Measurements from ENCODE around the gene NOS1AP. TPM values are rescaled to one million over a fixed set of nuclear protein-coding genes. Genes with fewer than 3 reads are reported as not detected.

The NOS1AP gene
- polyA plus RNA-seq, 1 of the 3 experiments (the other 2 are of a cell fraction) = 0.03 TPM

DNA sequence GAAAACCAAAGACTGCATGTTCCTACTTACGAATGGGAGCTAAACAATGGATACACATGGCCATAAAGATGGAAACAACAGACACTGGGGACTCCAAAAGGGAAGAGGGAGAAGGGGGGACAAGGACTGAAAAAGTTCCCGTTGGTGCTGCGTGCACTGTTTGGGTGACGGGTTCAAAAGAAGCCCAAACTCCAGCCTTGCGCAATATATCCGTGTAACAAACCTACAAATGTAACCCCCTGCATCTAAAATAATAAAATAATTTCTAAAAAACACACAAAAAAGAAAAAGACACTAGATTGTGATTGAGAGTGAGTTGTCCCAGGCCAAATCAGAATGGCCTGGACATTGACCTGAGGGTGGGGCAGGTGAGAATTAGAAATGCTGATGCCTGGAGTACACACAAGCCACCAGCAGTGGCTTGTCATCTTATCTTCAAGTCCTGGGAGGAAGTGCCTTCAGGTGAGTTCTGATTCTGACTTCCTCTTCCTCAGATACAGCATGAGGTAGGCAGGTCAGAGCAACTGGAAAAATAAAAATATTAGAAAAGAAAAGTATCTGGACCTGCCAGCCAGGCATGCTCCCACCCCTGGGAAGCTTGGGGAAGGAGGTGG lies 252.4 kb downstream of the NOS1AP start:
- no peak overlapping the region for H3K27ac ChIP-seq (ENCODE audit: low read depth in 2 of 2, low read length in 1 of 2)
- H3K9me3 ChIP-seq = no peaks in the 10 kb centered on the region
- H3K4me1 ChIP-seq (ENCODE audit: control insufficient read depth in 1 of 2, insufficient read depth in 2 of 2, low read depth in 1 of 2, low read length in 1 of 2) = peaks cover 0 to 2% of the 10 kb centered on the region in 2 experiments; a peak in 1 of 4 replicates
- ChIA-PET POLR2A (no interaction called here), CTCF (no interaction called here)
- no peaks in the 10 kb centered on the region for H4K20me1 ChIP-seq (ENCODE audit: insufficient read depth)
- peaks cover 27% of the 10 kb centered on the region; the same call in 1 of the 2 replicates for H3K27me3 ChIP-seq (ENCODE audit: insufficient read depth)
- H2AFZ ChIP-seq (ENCODE audit: low read depth) = no peak overlapping the region
- TF ChIP-seq, protein P1, sequence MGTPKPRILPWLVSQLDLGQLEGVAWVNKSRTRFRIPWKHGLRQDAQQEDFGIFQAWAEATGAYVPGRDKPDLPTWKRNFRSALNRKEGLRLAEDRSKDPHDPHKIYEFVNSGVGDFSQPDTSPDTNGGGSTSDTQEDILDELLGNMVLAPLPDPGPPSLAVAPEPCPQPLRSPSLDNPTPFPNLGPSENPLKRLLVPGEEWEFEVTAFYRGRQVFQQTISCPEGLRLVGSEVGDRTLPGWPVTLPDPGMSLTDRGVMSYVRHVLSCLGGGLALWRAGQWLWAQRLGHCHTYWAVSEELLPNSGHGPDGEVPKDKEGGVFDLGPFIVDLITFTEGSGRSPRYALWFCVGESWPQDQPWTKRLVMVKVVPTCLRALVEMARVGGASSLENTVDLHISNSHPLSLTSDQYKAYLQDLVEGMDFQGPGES (IDR thresholded peaks at IDR 0.05; ENCODE audit: low read depth, low read length) = no peak
- TF ChIP-seq TAF1 (IDR thresholded peaks at IDR 0.05; ENCODE audit: borderline replicate concordance, low read depth, low read length) (no peak), ELF1 (IDR thresholded peaks at IDR 0.05) (no peak), TCF12 (IDR thresholded peaks at IDR 0.05) (no peak), GATA2 (CRISPR knock-in tag; IDR thresholded peaks at IDR 0.05) (no peak), JUND (IDR thresholded peaks at IDR 0.05) (no peak), MEF2A (IDR thresholded peaks at IDR 0.05; ENCODE audit: borderline replicate concordance, low read depth) (no peak)
- no peaks in the 10 kb centered on the region for H3K79me2 ChIP-seq (ENCODE audit: insufficient read depth)
- no peak for DNase-seq
- no peaks in the 10 kb centered on the region for H3K36me3 ChIP-seq (replicated peaks in 1 of 2; ENCODE audit: control insufficient read depth in 1 of 2, insufficient read depth in 2 of 2, low read length in 1 of 2)
- H3K4me2 ChIP-seq = no peak overlapping the region
- H3K4me3 ChIP-seq (ENCODE audit: low read depth in 2 of 2, low read length in 1 of 2) = no peak overlapping the region
- H3K9ac ChIP-seq = no peak overlapping the region
- WGBS (ENCODE audit: low lambda C conversion rate) = 62% methylated on average over 6 of the region's 6 CpGs
- no peaks in the 10 kb centered on the region for H3F3A ChIP-seq (replicated peaks; ENCODE audit: insufficient read depth)
- no peaks in the 10 kb centered on the region for H3K9me2 ChIP-seq

DNA sequence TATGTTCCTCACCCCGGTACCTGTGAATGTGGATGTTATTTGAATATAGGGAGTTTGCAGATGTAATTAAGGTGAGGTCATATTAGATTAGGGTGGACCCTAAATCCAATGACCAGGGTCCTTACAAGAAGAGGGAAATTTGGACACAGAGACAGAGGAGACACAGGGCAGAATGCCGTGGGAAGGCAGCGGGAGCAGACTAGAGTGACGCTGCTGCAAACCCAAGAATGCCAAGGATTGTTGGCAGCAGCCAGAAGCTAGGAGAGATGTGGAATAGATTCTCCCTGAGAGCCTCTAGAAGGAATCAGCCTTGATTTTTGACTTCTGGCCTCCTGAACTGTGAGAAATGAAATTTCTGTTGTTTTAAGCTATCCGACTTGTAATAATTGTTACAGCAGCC lies 253.5 kb downstream of the NOS1AP start:
- Histone ChIP-seq H3K4me1 (ENCODE audit: control insufficient read depth in 1 of 2, insufficient read depth in 2 of 2, low read depth in 1 of 2, low read length in 1 of 2) (peaks cover 0 to 2% of the 10 kb centered on the region in 2 experiments; a peak in 1 of 4 replicates), H3K36me3 (replicated peaks in 1 of 2; ENCODE audit: control insufficient read depth in 1 of 2, insufficient read depth in 2 of 2, low read length in 1 of 2) (no peaks in the 10 kb centered on the region), H3K9me2 (no peaks in the 10 kb centered on the region), H3K27ac (ENCODE audit: low read depth in 2 of 2, low read length in 1 of 2) (no peak overlapping the region), H3K9ac (no peak overlapping the region), H3K9me3 (no peaks in the 10 kb centered on the region), H3K79me2 (ENCODE audit: insufficient read depth) (no peaks in the 10 kb centered on the region), H2AFZ (ENCODE audit: low read depth) (no peak overlapping the region), H3K4me3 (ENCODE audit: low read depth in 2 of 2, low read length in 1 of 2) (no peak overlapping the region), H4K20me1 (ENCODE audit: insufficient read depth) (no peaks in the 10 kb centered on the region), H3K27me3 (ENCODE audit: insufficient read depth) (peaks cover 22% of the 10 kb centered on the region; the same call in 1 of the 2 replicates), H3F3A (replicated peaks; ENCODE audit: insufficient read depth) (no peaks in the 10 kb centered on the region), H3K4me2 (no peak overlapping the region)
- POLR2A ChIA-PET = no interaction called here
- CTCF ChIA-PET = interaction anchor here (1.0 to 1.1 kb wide), 2 partner anchors 9 to 16 kb away, joined by 3 to 4 read pairs; no protein-coding TSS in a partner anchor
- 78% methylated on average over 5 of the region's 5 CpGs for WGBS (ENCODE audit: low lambda C conversion rate)
- no peak for DNase-seq
- TF ChIP-seq JUND (IDR thresholded peaks at IDR 0.05) = no peak
- TF ChIP-seq FOXM1 (IDR thresholded peaks at IDR 0.05; ENCODE audit: low read depth) = no peak
- TF ChIP-seq, protein P2, sequence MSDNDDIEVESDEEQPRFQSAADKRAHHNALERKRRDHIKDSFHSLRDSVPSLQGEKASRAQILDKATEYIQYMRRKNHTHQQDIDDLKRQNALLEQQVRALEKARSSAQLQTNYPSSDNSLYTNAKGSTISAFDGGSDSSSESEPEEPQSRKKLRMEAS (IDR thresholded peaks at IDR 0.05; ENCODE audit: low read depth) = no peak
- no peak for TF ChIP-seq RFX5 (IDR thresholded peaks at IDR 0.05; ENCODE audit: low read length)

DNA sequence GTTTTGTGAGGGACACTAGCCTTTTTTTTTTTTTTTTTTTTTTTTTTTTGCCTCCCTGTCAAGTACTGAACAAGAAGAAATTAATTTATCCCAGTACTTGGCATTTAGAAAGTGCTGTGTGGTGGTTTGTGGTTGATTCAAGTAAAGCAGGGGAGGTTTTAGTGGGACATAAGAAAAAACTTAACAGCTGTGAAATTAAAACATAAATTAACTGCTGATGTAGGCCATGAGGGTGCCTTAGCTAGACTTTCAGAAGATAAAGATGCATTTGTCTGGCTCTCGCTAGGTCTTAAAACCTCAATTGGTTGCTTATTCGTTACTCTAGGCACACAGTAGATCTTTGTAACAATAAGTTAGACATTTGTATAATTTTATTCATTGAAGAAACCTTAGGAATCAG lies 254.9 kb downstream of the NOS1AP start:
- ChIA-PET POLR2A (no interaction called here), CTCF (no interaction called here)
- DNase-seq = no peak
- no peak overlapping the region for H3K4me3 ChIP-seq (ENCODE audit: low read depth in 2 of 2, low read length in 1 of 2)
- TF ChIP-seq, protein P3, sequence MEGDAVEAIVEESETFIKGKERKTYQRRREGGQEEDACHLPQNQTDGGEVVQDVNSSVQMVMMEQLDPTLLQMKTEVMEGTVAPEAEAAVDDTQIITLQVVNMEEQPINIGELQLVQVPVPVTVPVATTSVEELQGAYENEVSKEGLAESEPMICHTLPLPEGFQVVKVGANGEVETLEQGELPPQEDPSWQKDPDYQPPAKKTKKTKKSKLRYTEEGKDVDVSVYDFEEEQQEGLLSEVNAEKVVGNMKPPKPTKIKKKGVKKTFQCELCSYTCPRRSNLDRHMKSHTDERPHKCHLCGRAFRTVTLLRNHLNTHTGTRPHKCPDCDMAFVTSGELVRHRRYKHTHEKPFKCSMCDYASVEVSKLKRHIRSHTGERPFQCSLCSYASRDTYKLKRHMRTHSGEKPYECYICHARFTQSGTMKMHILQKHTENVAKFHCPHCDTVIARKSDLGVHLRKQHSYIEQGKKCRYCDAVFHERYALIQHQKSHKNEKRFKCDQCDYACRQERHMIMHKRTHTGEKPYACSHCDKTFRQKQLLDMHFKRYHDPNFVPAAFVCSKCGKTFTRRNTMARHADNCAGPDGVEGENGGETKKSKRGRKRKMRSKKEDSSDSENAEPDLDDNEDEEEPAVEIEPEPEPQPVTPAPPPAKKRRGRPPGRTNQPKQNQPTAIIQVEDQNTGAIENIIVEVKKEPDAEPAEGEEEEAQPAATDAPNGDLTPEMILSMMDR (IDR thresholded peaks at IDR 0.05) = no peak
- TF ChIP-seq, protein P4, sequence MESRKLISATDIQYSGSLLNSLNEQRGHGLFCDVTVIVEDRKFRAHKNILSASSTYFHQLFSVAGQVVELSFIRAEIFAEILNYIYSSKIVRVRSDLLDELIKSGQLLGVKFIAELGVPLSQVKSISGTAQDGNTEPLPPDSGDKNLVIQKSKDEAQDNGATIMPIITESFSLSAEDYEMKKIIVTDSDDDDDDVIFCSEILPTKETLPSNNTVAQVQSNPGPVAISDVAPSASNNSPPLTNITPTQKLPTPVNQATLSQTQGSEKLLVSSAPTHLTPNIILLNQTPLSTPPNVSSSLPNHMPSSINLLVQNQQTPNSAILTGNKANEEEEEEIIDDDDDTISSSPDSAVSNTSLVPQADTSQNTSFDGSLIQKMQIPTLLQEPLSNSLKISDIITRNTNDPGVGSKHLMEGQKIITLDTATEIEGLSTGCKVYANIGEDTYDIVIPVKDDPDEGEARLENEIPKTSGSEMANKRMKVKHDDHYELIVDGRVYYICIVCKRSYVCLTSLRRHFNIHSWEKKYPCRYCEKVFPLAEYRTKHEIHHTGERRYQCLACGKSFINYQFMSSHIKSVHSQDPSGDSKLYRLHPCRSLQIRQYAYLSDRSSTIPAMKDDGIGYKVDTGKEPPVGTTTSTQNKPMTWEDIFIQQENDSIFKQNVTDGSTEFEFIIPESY (IDR thresholded peaks at IDR 0.05; ENCODE audit: borderline replicate concordance, low read depth) = no peak
- TF ChIP-seq, protein P1 (IDR thresholded peaks at IDR 0.05; ENCODE audit: low read depth, low read length) = no peak
- TF ChIP-seq FOSL2 (IDR thresholded peaks at IDR 0.05; ENCODE audit: borderline replicate concordance, low read depth) = no peak
- no peak overlapping the region for H3K9ac ChIP-seq
- no peak overlapping the region for H3K4me2 ChIP-seq
- no peaks in the 10 kb centered on the region for H3K36me3 ChIP-seq (replicated peaks in 1 of 2; ENCODE audit: control insufficient read depth in 1 of 2, insufficient read depth in 2 of 2, low read length in 1 of 2)
- H3K27me3 ChIP-seq (ENCODE audit: insufficient read depth) = peaks cover 16% of the 10 kb centered on the region; the same call in 1 of the 2 replicates
- H3K9me2 ChIP-seq = no peaks in the 10 kb centered on the region
- H3K4me1 ChIP-seq (ENCODE audit: control insufficient read depth in 1 of 2, insufficient read depth in 2 of 2, low read depth in 1 of 2, low read length in 1 of 2) = peaks cover 0 to 6% of the 10 kb centered on the region in 2 experiments; a peak in 1 of 4 replicates
- H4K20me1 ChIP-seq (ENCODE audit: insufficient read depth) = no peaks in the 10 kb centered on the region
- H3F3A ChIP-seq (replicated peaks; ENCODE audit: insufficient read depth) = no peaks in the 10 kb centered on the region
- H3K79me2 ChIP-seq (ENCODE audit: insufficient read depth) = no peaks in the 10 kb centered on the region
- H3K27ac ChIP-seq (ENCODE audit: low read depth in 2 of 2, low read length in 1 of 2) = no peak overlapping the region
- H3K9me3 ChIP-seq = no peaks in the 10 kb centered on the region
- H2AFZ ChIP-seq (ENCODE audit: low read depth) = no peak overlapping the region
- 57% methylated on average over 2 of the region's 2 CpGs for WGBS (ENCODE audit: low lambda C conversion rate)

Data from SK-N-SH (cell line).